ENCODE results near the gene MAPK1. TPM values are rescaled to one million over a fixed set of nuclear protein-coding genes. Genes with fewer than 3 reads are reported as not detected.
"Not testable (repeated sequence)": the region's sequence is repeated elsewhere in the genome, so short reads cannot be mapped to it uniquely, and the experiment has no call there.

Gene MAPK1
- total RNA-seq, 6 donors from 2014 or later, result 50.2 to 180 (median 65.9) TPM

DNA sequence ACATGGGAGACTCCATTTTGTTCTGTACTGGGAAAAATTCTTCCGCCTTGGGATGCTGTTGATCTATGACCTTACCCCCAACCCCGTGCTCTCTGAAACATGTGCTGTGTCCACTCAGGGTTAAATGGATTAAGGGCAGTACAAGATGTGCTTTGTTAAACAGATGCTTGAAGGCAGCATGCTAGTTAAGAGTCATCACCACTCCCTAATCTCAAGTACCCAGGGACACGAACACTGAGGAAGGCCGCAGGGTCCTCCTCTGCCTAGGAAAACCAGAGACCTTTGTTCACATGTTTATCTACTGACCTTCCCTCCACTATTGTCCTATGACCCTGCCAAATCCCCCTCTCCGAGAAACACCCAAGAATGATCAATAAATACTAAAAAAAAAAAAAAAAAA is 19.4 kb downstream of the MAPK1 start:
- not testable (repeated sequence) for H3K36me3 ChIP-seq; H3K27me3 ChIP-seq; ATAC-seq (ENCODE audit: low FRiP score in 2 of 2); H3K9me3 ChIP-seq; H3K4me3 ChIP-seq
- peak overlapping the region in 2 of 4 donors; percentile 51 to 61 for H3K27ac ChIP-seq
- peaks cover 35 to 60% (median 46%) of the 10 kb centered on the region in 4 donors for H3K4me1 ChIP-seq
- peak in 1 of 2 donors; percentile 40 for TF ChIP-seq POLR2AphosphoS5 (IDR thresholded peaks at IDR 0.05)
- TF ChIP-seq EP300 (IDR thresholded peaks at IDR 0.05), result peak in 2 of 4 donors; percentile 67 to 86
- DNase-seq, result peak in 1 of 2 donors; percentile 53
- 83 to 84% methylated on average over 5 of the region's 5 CpGs for WGBS, 2 donors

DNA sequence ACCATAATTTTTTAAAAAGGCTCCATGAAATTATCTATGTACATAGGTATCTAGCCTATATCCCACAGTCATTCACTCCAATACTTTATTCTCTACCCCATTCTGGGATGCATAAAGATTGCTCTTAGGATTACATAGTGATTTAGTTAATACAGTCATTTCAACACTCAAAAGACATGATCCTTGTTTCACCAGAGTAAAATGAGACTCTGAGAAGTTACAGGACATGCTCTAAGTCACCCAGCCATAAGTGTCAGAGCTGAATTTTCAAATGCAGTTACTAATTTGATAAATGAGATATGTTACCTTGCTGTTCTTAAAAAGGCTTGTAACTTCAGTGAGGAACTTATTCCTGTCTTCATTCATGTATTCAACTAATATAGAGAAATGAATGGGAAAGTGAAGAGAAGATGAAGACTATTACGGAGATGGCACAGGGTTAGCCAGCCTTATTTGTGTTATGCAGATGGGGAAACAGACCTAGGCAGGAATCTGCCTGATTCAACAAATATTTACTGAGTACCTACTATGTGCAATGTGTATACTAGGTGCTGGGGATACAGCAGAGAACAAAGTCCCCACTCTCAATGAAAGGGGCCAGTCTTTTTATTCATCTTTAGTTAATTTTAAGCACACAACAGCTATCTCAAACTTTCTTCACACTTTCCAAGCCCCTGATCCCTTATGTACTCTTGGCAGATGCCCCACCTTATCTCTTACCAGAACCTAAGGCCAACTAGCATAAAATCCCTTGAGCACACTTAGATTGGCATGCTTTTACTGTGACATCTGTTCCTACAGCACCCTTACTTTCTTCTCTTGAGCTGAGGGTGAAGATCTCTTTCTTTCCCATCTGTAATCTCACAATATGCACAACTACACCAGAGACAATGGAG is 21.6 kb downstream of the MAPK1 start:
- H3K27ac ChIP-seq, result peak overlapping the region in 1 of 4 donors; percentile 41
- DNase-seq (no peak), ATAC-seq (ENCODE audit: low FRiP score in 2 of 2) (no peak)
- no peak overlapping the region for H3K4me3 ChIP-seq
- H3K9me3 ChIP-seq, result no peaks in the 10 kb centered on the region
- 95 to 97% methylated on average over 1 of the region's 1 CpG for WGBS, 2 donors
- H3K36me3 ChIP-seq, result no peaks in the 10 kb centered on the region
- H3K4me1 ChIP-seq, result peaks cover 35 to 60% (median 45%) of the 10 kb centered on the region in 4 donors
- no peaks in the 10 kb centered on the region for H3K27me3 ChIP-seq
- TF ChIP-seq, protein P1, sequence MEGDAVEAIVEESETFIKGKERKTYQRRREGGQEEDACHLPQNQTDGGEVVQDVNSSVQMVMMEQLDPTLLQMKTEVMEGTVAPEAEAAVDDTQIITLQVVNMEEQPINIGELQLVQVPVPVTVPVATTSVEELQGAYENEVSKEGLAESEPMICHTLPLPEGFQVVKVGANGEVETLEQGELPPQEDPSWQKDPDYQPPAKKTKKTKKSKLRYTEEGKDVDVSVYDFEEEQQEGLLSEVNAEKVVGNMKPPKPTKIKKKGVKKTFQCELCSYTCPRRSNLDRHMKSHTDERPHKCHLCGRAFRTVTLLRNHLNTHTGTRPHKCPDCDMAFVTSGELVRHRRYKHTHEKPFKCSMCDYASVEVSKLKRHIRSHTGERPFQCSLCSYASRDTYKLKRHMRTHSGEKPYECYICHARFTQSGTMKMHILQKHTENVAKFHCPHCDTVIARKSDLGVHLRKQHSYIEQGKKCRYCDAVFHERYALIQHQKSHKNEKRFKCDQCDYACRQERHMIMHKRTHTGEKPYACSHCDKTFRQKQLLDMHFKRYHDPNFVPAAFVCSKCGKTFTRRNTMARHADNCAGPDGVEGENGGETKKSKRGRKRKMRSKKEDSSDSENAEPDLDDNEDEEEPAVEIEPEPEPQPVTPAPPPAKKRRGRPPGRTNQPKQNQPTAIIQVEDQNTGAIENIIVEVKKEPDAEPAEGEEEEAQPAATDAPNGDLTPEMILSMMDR (IDR thresholded peaks at IDR 0.05), result no peak
- no peak for TF ChIP-seq POLR2A (IDR thresholded peaks at IDR 0.05)
- no peak for TF ChIP-seq POLR2AphosphoS5 (IDR thresholded peaks at IDR 0.05)
- TF ChIP-seq EP300 (IDR thresholded peaks at IDR 0.05), result no peak

DNA sequence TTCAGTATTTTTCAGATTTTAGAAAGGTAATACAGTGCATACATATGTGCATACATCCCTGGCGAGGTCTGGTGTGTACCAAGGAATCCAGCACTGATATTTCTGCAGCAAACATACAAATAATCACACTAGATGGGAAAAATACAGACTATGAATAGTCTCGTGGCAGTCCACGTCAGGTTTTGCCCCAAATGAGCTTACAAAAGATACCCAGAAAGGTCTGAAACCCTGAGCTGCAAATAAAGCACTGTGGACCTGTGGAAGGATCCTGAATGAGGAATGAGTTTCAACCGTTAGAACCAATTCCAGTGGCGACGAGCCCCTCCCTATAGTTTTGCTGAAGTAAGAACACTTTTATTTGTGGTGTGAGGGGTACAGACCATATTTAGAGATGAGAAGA is 24.5 kb downstream of the MAPK1 start:
- ATAC-seq (ENCODE audit: low FRiP score in 2 of 2), result no peak
- Histone ChIP-seq H3K36me3 (no peaks in the 10 kb centered on the region), H3K4me3 (no peak overlapping the region), H3K4me1 (peaks cover 18 to 54% (median 37%) of the 10 kb centered on the region in 4 donors), H3K27ac (no peak overlapping the region), H3K27me3 (no peaks in the 10 kb centered on the region), H3K9me3 (no peaks in the 10 kb centered on the region)
- 87 to 94% methylated on average over 6 of the region's 6 CpGs for WGBS, 2 donors
- DNase-seq, result no peak
- TF ChIP-seq POLR2A (IDR thresholded peaks at IDR 0.05) (no peak), EP300 (IDR thresholded peaks at IDR 0.05) (no peak), POLR2AphosphoS5 (IDR thresholded peaks at IDR 0.05) (no peak)
- TF ChIP-seq, protein P1 (IDR thresholded peaks at IDR 0.05), result no peak

DNA sequence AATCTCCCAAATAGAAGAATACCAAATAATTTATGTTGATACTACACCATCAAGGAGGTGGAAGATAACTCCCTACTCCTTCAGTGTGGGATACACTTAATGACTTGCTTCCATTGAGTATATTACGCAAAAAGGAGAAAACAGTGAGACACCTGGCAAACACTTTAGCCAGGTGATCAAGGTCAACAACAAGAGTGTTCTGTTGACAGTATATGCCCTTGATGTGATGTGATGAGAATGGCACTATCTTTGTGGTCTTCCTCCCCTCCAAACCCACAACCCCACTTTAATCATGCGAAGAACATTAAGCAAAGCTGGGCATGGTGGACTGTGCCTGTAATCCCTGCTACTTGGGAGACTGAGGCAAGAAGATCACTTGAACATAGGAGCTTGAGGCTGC is 26.0 kb downstream of the MAPK1 start:
- no peak for ATAC-seq (ENCODE audit: low FRiP score in 2 of 2)
- 86 to 93% methylated on average over 2 of the region's 2 CpGs for WGBS, 2 donors
- no peak overlapping the region for H3K27ac ChIP-seq

DNA sequence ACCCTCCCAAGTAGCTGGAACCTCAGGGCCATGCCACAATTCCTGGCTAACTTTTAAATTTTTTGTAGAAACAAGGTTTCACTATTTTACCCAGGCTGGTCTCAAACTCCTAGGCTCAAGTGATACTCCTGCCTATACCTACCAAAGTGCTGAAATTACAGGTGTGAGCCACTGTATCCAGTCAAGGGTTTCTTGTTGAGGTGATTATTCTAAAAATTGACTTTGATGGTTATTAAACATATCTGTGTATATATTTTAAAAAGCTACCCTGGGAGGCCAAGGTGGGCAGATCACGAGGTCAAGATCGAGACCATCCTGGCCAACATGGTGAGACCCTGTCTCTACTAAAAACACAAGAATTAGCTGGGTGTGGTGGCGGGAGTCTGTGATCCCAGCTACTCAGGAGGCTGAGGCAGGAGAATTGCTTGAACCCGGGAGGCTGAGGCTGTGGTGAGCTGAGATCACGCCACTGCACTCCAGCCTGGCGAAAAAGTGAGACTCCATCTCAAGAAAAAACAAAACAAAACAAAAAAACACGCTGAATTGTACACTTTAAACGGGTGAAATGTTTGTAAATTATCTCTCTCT is 27.1 kb downstream of the MAPK1 start:
- Histone ChIP-seq H3K36me3 (no peaks in the 10 kb centered on the region), H3K4me3 (no peak overlapping the region), H3K9me3 (no peaks in the 10 kb centered on the region), H3K27me3 (no peaks in the 10 kb centered on the region), H3K27ac (no peak overlapping the region), H3K4me1 (peaks cover 22 to 55% (median 41%) of the 10 kb centered on the region in 4 donors)
- ATAC-seq (ENCODE audit: low FRiP score in 2 of 2) (no peak), DNase-seq (no peak)
- 93 to 95% methylated on average over 8 of the region's 8 CpGs for WGBS, 2 donors
- TF ChIP-seq POLR2AphosphoS5 (IDR thresholded peaks at IDR 0.05) (no peak), POLR2A (IDR thresholded peaks at IDR 0.05) (no peak), EP300 (IDR thresholded peaks at IDR 0.05) (no peak)
- TF ChIP-seq, protein P1 (IDR thresholded peaks at IDR 0.05), result no peak

More for the DNA sequence above, 26.0 kb downstream of the MAPK1 start:
- no peaks in the 10 kb centered on the region for H3K36me3 ChIP-seq
- TF ChIP-seq POLR2A (IDR thresholded peaks at IDR 0.05) (no peak), EP300 (IDR thresholded peaks at IDR 0.05) (no peak), POLR2AphosphoS5 (IDR thresholded peaks at IDR 0.05) (no peak)
- TF ChIP-seq, protein P1 (IDR thresholded peaks at IDR 0.05), result no peak
- no peaks in the 10 kb centered on the region for H3K9me3 ChIP-seq
- no peaks in the 10 kb centered on the region for H3K27me3 ChIP-seq
- H3K4me3 ChIP-seq, result no peak overlapping the region
- DNase-seq, result no peak
- peaks cover 22 to 55% (median 43%) of the 10 kb centered on the region in 4 donors for H3K4me1 ChIP-seq

Data from upper lobe of left lung (tissue), 6 donors.